GM19468 (cell line): ENCODE results near the gene PLPP4.

Experiments
- ATAC-seq: cut with Tn5 transposase; IDR thresholded peaks from one replicate; pipeline ENCODE4 v1.9.1; 2021; ENCODE audit warnings: mild to moderate bottlenecking, moderate library complexity, moderate number of reproducible peaks; ENCODE audit not compliant: unreplicated experiment; ENCODE audit errors: extremely low read depth

The PLPP4 gene

GRCh38 chr10:120456626-120457430 lies at the start of gene PLPP4:
TSS of gene PLPP4 (plus strand) at chr10:120457227. CDS start at chr10:120457306, 79 bp downstream.
- ATAC-seq = no peak

- ATAC-seq = no peak
Observed at GRCh38 chr10:120409816-120410215, 47.2 kb upstream of the PLPP4 start.

- no peak for ATAC-seq
Observed at GRCh38 chr10:120414946-120415345, 42.1 kb upstream of the PLPP4 start.

- ATAC-seq = no peak
Observed at GRCh38 chr10:120415709-120416330, 41.2 kb upstream of the PLPP4 start.

DNA sequence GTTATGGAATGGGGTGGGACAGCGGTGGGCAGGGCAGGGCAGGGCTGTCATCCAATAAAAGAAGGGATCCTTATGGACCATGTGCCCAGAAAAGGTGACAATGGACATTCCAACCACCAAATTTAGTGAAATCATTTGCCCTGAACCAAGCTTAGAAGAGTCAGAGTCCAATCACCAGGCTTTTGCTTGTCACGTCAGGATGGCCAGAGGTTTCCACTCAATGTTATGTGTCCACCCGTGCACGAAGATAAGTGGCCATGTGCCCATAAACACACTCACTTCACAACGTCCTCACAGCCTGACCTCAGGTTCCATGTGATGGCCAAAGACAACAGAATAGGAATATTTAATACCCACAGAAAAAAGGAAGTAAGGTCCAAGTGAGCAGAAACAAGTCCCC lies 36.6 kb upstream of the PLPP4 start:
- ATAC-seq = no peak

GRCh38 chr10:120421250-120421649 lies 35.8 kb upstream of the PLPP4 start:
- ATAC-seq = no peak

DNA sequence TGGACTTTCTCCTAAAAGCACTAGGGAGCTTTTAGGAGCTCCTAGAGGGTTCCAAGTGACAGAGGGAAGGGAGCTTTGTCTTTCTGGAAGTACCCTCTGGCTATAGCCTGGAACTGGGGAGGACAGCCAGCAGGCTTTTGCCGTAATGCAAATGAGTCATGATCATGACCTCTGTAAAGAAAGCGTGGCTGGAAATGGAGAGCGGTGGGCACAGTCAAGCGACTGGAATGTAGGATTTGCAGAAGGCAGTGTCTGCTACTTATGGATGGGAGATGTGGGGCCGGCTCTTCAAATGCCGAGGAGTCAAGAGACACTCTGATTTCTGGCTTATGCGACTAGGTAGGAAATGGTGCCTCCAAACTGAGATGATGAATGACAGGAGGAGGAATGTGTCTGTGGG lies 34.6 kb upstream of the PLPP4 start:
- ATAC-seq = no peak

DNA sequence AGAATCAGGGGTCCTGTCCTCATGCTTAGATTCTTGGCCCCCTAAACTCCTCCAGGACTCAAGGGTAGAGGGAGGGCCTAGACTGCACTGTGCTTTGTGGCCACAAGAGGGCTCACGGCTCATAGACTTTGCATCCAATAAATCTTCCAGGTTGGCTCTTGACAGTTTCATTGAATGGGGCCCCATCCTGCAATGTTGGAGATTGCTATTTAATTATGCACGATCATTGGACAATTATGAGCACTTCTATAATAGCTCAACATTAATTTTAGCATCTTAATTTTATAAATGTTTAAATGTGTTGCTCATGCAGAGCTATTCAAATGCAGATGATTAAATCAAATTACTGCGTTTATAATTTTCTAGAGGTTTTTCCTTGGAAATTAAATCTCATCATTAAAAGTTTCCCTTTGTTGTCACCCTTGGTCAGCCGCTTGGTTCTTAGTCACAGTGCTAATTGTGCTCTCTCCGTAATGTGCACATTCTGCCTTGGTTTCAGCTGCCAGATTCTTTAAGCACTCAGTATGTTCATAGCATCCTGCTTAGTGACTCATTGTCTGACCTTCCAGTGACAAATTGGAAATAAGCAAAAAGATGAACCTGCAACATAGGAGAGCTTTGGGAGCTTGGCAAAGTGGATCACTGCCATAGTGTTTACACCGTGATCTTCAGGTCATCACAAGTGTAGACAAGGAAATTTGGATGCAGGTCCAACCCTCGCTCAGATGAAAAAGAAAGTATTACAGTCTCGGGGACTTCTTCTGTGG lies 33.4 kb upstream of the PLPP4 start:
- no peak for ATAC-seq

DNA sequence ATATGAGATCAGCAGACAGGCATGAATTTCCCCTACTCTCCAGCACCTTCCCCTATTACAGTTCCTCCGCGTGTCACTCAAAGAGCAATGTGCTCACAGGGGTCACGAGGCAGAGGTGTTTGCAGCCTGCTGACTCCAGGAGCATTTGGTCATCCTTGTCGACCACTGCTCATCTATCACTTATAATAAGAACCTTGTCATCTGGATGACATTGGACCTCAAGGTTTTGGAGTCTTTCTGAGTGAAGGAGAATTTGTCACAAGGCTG lies 32.9 kb upstream of the PLPP4 start:
- ATAC-seq = no peak

DNA sequence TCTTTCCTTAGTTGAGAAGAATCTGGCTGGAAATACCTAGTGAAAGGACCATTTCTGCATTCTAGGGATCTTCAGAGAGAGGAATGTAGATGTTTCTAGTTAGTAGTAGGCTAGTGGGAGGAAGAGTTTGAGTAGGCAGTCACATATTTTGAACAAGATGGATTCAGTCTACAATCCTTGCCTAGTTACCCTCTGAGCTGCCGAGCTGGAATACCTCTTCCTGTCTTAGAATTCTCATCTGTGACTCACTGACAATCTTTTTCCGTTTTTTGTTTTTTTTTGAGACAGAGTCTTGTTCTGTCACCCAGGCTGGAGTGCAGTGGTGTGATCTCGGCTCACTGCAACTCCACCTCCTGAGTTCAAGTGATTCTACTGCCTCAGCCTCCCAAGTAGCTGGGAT lies 30.7 kb upstream of the PLPP4 start:
- ATAC-seq = no peak

- no peak for ATAC-seq
Observed at GRCh38 chr10:120428754-120429153, 28.3 kb upstream of the PLPP4 start.

DNA sequence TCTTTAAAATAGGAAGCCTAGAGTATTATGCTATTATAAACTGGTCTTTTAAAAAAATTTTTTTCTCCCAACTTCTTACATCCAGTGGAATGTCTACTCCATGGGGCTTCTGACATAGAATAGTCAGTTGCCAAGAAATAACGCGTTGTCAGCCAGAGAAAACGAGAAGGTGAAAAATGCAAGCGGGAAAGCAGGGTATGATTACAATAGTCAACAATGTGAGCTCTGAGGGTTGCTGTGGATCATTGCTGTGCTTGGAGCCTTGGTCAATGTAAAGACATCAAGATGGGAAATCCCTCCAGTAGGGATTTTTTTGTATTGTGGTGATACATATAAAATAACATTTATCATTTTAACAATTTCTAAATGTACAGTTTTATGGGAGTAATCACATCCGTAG lies 27.6 kb upstream of the PLPP4 start:
- ATAC-seq = no peak

- ATAC-seq = no peak
Observed at GRCh38 chr10:120431251-120431651, 25.8 kb upstream of the PLPP4 start.

- no peak for ATAC-seq
Observed at GRCh38 chr10:120432209-120432608, 24.8 kb upstream of the PLPP4 start.

- ATAC-seq = no peak
Observed at GRCh38 chr10:120433141-120433540, 23.9 kb upstream of the PLPP4 start.

DNA sequence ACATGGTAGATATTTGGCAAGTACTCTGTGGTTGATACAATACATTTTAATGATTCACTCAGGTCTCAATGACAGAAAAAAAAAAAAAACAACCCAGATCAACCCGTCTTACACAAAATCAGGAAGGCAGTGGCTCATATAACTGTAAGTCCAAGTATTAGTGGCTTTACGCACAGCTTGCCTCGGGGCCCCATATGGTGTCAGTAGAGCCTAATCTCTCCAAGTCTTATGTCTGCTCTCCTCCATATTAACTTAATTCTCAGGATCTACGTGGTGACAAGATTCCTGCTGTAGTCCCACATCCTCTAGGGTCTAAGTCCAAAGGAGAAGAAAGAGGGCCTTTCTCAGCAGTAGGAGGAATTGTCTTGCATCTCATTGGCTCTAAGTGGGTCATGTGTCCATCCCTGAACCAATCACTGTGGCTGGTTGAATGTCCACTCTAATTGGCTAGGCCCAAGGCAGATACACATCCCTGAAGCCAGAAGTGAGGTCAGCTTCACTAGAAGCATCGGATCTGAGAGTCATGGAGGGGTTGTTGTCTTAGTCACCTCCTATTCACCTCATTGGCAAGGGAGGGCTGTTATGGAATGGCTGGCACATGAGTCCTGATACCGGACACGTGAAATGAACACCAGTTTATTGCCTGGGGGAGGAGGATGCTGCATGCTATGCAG lies 20.5 kb upstream of the PLPP4 start:
- ATAC-seq = no peak

DNA sequence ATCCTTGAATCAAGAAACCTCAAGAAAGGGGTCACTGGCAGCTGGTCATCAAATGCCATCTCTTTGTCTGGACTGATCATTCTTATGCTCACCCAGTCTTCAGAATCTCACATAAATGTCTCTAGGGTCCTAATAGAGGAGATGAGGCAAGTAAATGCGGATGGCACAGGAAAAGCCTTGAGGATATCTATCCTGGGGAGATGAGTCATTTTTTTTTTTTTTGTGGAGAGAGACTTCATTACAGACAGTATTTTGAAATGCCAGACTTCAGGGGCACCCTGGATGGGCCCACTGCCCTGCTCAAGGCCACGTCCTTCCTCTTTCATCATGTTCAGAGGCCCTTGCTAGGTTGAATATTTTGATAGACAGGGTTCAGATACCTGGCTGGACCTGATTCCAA lies 19.5 kb upstream of the PLPP4 start:
- ATAC-seq = no peak

GRCh38 chr10:120451968-120452367 lies 5.1 kb upstream of the PLPP4 start:
- no peak for ATAC-seq

DNA sequence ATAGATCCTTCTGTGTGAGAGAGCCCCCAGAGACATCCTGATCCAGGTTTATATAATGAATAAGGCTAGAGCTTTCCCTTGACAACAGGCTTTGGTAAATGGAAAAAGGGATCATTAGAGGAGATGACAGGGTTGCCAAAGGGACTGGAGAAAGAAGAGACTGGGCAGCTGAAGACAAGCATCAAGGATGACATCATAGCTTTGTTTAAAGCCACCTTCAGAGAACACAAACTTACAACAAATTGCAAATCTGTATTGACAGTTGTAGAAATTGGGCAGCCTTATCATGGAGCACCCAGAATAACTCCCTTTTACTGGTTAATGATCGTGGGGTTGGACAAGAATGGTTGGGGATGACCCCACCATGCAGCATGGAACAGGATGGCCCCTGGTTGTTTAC lies 3.7 kb upstream of the PLPP4 start:
- no peak for ATAC-seq

DNA sequence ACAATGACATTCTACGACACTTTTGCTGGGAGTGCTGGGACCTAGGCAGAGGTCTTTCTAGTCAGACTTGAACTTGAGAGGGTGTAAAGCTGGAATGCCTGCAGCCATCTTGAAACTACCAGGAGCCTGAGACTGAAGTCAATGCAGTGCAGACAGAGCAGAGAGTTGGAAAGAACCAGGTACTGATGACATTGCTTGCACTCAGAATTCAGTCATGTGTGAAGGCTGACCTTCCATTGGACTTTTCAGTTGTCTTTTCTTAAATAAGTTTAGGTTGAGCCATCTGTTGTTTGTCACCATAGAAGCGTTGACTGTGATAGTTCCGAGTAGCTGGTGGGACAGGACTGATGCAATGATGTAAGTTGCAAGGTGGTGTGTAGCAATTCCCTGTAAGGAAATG lies 3.1 kb upstream of the PLPP4 start:
- no peak for ATAC-seq

DNA sequence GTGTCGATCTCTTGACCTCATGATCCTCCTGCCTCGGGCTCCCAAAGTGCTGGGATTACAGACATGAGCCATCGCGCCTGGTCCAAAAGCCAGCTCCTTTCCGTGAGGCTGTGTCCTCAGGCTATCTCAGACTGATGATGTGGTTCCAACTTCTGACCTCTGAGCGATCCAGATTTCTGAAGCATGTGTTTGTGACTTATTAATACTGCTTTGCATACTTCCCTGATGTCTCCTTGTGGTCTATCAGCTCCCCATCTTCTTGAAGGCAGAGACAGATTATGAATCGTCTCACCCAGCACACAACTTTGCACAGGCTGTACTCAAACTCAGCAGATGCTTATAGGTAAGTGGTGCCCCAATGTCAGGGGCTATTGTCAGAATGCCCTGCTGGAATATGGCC lies 2.0 kb upstream of the PLPP4 start:
- ATAC-seq = no peak
